H9 (cell line): ENCODE data around the gene PPP2R5E. TPM values are rescaled to one million over a fixed set of nuclear protein-coding genes. Genes with fewer than 3 reads are reported as not detected.
A peak's percentile ranks its signal among the peaks of the same experiment; 100 is the strongest.

ENCODE experiments used
- DNase-seq: peaks from one replicate; pipeline ENCODE4 v3.0.0-alpha.2; 2017
- H2AFZ ChIP-seq: one replicate; pipeline ENCODE4 v1.6.1; 2013; ENCODE audit warnings: mild to moderate bottlenecking, low read length, control low read depth, moderate library complexity
- H2AK5ac ChIP-seq: 2 replicates; pipeline ENCODE4 v1.6.1; 2013; ENCODE audit warnings: low read length, control low read depth, mixed read lengths; ENCODE audit not compliant: insufficient read length
- H2BK120ac ChIP-seq: one replicate; pipeline ENCODE4 v1.6.1; 2013; ENCODE audit warnings: low read depth, mild to moderate bottlenecking, low read length, control low read depth, inconsistent platforms; ENCODE audit not compliant: poor library complexity, severe bottlenecking
- H2BK12ac ChIP-seq: 2 replicates; pipeline ENCODE4 v1.6.1; 2013; ENCODE audit warnings: low read length, control low read depth, mixed read lengths, low read depth; ENCODE audit not compliant: insufficient read length
- H2BK15ac ChIP-seq: 2 replicates; pipeline ENCODE4 v1.6.1; 2013; ENCODE audit warnings: low read depth, low read length, control low read depth
- H2BK20ac ChIP-seq: one replicate; pipeline ENCODE4 v1.6.1; 2013; ENCODE audit warnings: low read depth, mild to moderate bottlenecking, low read length, control low read depth, inconsistent platforms; ENCODE audit not compliant: poor library complexity, severe bottlenecking
- H2BK5ac ChIP-seq: 2 replicates; pipeline ENCODE4 v1.6.1; 2013; ENCODE audit warnings: low read length, control low read depth, mixed read lengths; ENCODE audit not compliant: insufficient read length
- H3K14ac ChIP-seq: 2 replicates; pipeline ENCODE4 v1.6.1; 2013; ENCODE audit warnings: low read length, control low read depth; ENCODE audit not compliant: insufficient read depth
- H3K18ac ChIP-seq: 2 replicates; pipeline ENCODE4 v1.6.1; 2013; ENCODE audit warnings: low read depth, mild to moderate bottlenecking, mixed read lengths, low read length, control low read depth; ENCODE audit not compliant: insufficient read length
- H3K23ac ChIP-seq: 2 replicates; pipeline ENCODE4 v1.6.1; 2013; ENCODE audit warnings: low read length, control low read depth, mixed read lengths, low read depth; ENCODE audit not compliant: insufficient read length
- H3K23me2 ChIP-seq: 2 replicates; pipeline ENCODE4 v1.6.1; 2013; ENCODE audit warnings: low read depth, mild to moderate bottlenecking, mixed read lengths, low read length, control low read depth; ENCODE audit not compliant: insufficient read length, poor library complexity, severe bottlenecking
- H3K27ac ChIP-seq: 2 replicates; pipeline ENCODE4 v1.5.1; 2013; ENCODE audit warnings: low read length, control low read depth, mixed read lengths, low read depth; ENCODE audit not compliant: insufficient read length
- H3K27me3 ChIP-seq: 2 replicates; pipeline ENCODE4 v1.6.1; 2013; ENCODE audit warnings: low read length, control low read depth, inconsistent platforms; ENCODE audit not compliant: insufficient read depth
- H3K4ac ChIP-seq: 2 replicates; pipeline ENCODE4 v1.6.1; 2013; ENCODE audit warnings: low read depth, mild to moderate bottlenecking, control low read depth, inconsistent platforms, low read length, moderate library complexity
- H3K4me1 ChIP-seq: 2 replicates; pipeline ENCODE4 v1.6.1; 2013; ENCODE audit warnings: low read length, control low read depth, inconsistent platforms; ENCODE audit not compliant: insufficient read depth
- H3K4me2 ChIP-seq: 2 replicates; pipeline ENCODE4 v1.6.1; 2013; ENCODE audit warnings: low read length, control low read depth, mixed read lengths; ENCODE audit not compliant: insufficient read length, insufficient read depth
- H3K56ac ChIP-seq: 2 replicates; pipeline ENCODE4 v1.6.1; 2013; ENCODE audit warnings: low read depth, mild to moderate bottlenecking, mixed read lengths, low read length, control low read depth; ENCODE audit not compliant: insufficient read length
- H3K79me1 ChIP-seq: 2 replicates; pipeline ENCODE4 v1.6.1; 2013; ENCODE audit warnings: low read depth, mild to moderate bottlenecking, moderate library complexity, low read length, control low read depth, inconsistent platforms; ENCODE audit not compliant: insufficient read depth, poor library complexity, severe bottlenecking
- H3K79me2 ChIP-seq: 2 replicates; pipeline ENCODE4 v1.6.1; 2013; ENCODE audit warnings: low read length, control low read depth, inconsistent platforms; ENCODE audit not compliant: insufficient read depth
- H3K9ac ChIP-seq: 2 replicates; pipeline ENCODE4 v1.6.1; 2013; ENCODE audit warnings: low read length, control low read depth, mixed read lengths; ENCODE audit not compliant: insufficient read length; ENCODE audit errors: extremely low read depth
- H3K9me3 ChIP-seq: one replicate; pipeline ENCODE4 v1.6.1; 2013; ENCODE audit warnings: low read depth, low read length, inconsistent platforms; ENCODE audit not compliant: control insufficient read depth
- H3T11ph ChIP-seq: one replicate; pipeline ENCODE4 v1.6.1; 2013; ENCODE audit warnings: mild to moderate bottlenecking, low read length, control low read depth, inconsistent platforms
- H4K20me1 ChIP-seq: one replicate; pipeline ENCODE4 v1.6.1; 2013; ENCODE audit not compliant: control insufficient read depth, insufficient read length, insufficient read depth
- H4K5ac ChIP-seq: 2 replicates; pipeline ENCODE4 v1.6.1; 2013; ENCODE audit warnings: low read depth, mild to moderate bottlenecking, mixed read lengths, low read length, control low read depth; ENCODE audit not compliant: insufficient read length
- H4K8ac ChIP-seq: replicated peaks from 2 replicates; pipeline ENCODE4 v1.6.1; 2013; ENCODE audit warnings: low read length, control low read depth, mixed read lengths, low read depth; ENCODE audit not compliant: insufficient read length
- H4K91ac ChIP-seq: 2 replicates; pipeline ENCODE4 v1.6.1; 2013; ENCODE audit warnings: low read depth, mild to moderate bottlenecking, moderate library complexity, mixed read lengths, low read length, control low read depth; ENCODE audit not compliant: insufficient read length
- H3K27ac Mint-ChIP-seq, 3 experiments: 2 replicates in 2 of 3; 3 replicates in 1 of 3; pipeline ENCODE4 v1.8.0; 2020 to 2021; ENCODE audit warnings: mixed read lengths in 3 of 3, mild to moderate bottlenecking in 1 of 3, moderate library complexity in 1 of 3
- H3K27me3 Mint-ChIP-seq: 2 replicates; pipeline ENCODE4 v1.8.0; 2021; ENCODE audit warnings: low read depth, mild to moderate bottlenecking, moderate library complexity, mixed read lengths
- H3K36me3 Mint-ChIP-seq, 3 experiments: 2 replicates in 2 of 3; 3 replicates in 1 of 3; pipeline ENCODE4 v1.8.0; 2020 to 2021; ENCODE audit warnings: low read depth in 3 of 3, mixed read lengths in 3 of 3; ENCODE audit not compliant: insufficient read depth in 1 of 3
- H3K4me1 Mint-ChIP-seq, 2 experiments: 2 replicates each; pipeline ENCODE4 v1.8.0; 2020; ENCODE audit warnings: mixed read lengths in 2 of 2
- H3K4me3 Mint-ChIP-seq, 2 experiments: 2 replicates in 1 of 2; 3 replicates in 1 of 2; pipeline ENCODE4 v1.8.0; 2020 to 2021; ENCODE audit warnings: mild to moderate bottlenecking in 2 of 2, mixed read lengths in 2 of 2, moderate library complexity in 1 of 2
- H3K9me3 Mint-ChIP-seq, 2 experiments: 2 replicates in 1 of 2; 3 replicates in 1 of 2; pipeline ENCODE4 v1.8.0; 2020; ENCODE audit warnings: mild to moderate bottlenecking in 2 of 2, mixed read lengths in 2 of 2, moderate library complexity in 1 of 2
- CTCF ChIP-seq: fragments of 200-600 bp; sonication (generic); conservative IDR thresholded peaks from 3 replicates; pipeline ENCODE4 v1.8.0; 2021; ENCODE audit warnings: antibody characterized with exemption, mild to moderate bottlenecking
- total RNA-seq: library from RNA; stranded (reverse); gene quantifications from 2 replicates; pipeline ENCODE4 v1.2.1, GENCODE V29; 2021

PPP2R5E gene
- total RNA-seq, 1 experiment from 2014 or later, result 65.8 TPM

- H4K20me1 ChIP-seq, result no peaks in the 10 kb centered on the region
- H3K23me2 ChIP-seq, result no peaks in the 10 kb centered on the region
- H3K14ac ChIP-seq, result no peak overlapping the region
- no peak overlapping the region for H4K8ac ChIP-seq
- no peak overlapping the region for H3K23ac ChIP-seq
- H3K4ac ChIP-seq, result no peak overlapping the region
- no peak overlapping the region for H2BK5ac ChIP-seq
- H3K27ac ChIP-seq, result no peak overlapping the region
- no peaks in the 10 kb centered on the region for H3K27me3 ChIP-seq
- Mint-ChIP-seq H3K36me3 (no peaks in the 10 kb centered on the region), H3K4me3 (no peak overlapping the region), H3K27ac (peak overlapping the region; percentile 28 to 95 (median 38); a peak in 5 of 7 replicates), H3K4me1 (peaks cover 29 to 32% of the 10 kb centered on the region in 2 experiments), H3K9me3 (no peaks in the 10 kb centered on the region), H3K27me3 (no peaks in the 10 kb centered on the region)
- peaks cover 5% of the 10 kb centered on the region; the same call in 1 of the 2 replicates for H3K79me2 ChIP-seq
- no peak overlapping the region for H2BK20ac ChIP-seq
- H2AFZ ChIP-seq, result no peak overlapping the region
- H3K79me1 ChIP-seq, result peaks cover 7% of the 10 kb centered on the region
- no peak overlapping the region for H2BK12ac ChIP-seq
- no peak overlapping the region for H4K5ac ChIP-seq
- H2BK15ac ChIP-seq, result no peak overlapping the region
- H3K9ac ChIP-seq, result no peak overlapping the region
- H4K91ac ChIP-seq, result no peak overlapping the region
- no peak overlapping the region for H3K18ac ChIP-seq
- H3T11ph ChIP-seq, result no peak overlapping the region
- no peak overlapping the region for H3K4me2 ChIP-seq
- no peak overlapping the region for H3K56ac ChIP-seq
- no peak for DNase-seq
- H3K4me1 ChIP-seq, result no peaks in the 10 kb centered on the region
- H2AK5ac ChIP-seq, result no peak overlapping the region
- no peak overlapping the region for H2BK120ac ChIP-seq
- H3K9me3 ChIP-seq, result no peaks in the 10 kb centered on the region
- no peak for TF ChIP-seq CTCF
These were observed 50.8 kb downstream of the PPP2R5E start for GRCh38 chr14:63492391-63492790.
